ENCODE measurements around the gene WNK3. TPM values are rescaled to one million over a fixed set of nuclear protein-coding genes. Genes with fewer than 3 reads are reported as not detected.

WNK3 gene
- total RNA-seq, 1 donor from 2014 or later, result 0.62 TPM

- ATAC-seq, result no peak
Observed at GRCh38 chrX:54237014-54237413, 120.8 kb downstream of the WNK3 start.

GRCh38 chrX:54230435-54231148 is 127.3 kb downstream of the WNK3 start:
- no peaks in the 10 kb centered on the region for H3K36me3 ChIP-seq
- no peaks in the 10 kb centered on the region for H3K4me1 ChIP-seq
- no peaks in the 10 kb centered on the region for H3K9me3 ChIP-seq
- intact Hi-C loops (cut with DNase I), result no loop called here
- no peaks in the 10 kb centered on the region for H3K27me3 ChIP-seq (ENCODE audit: low read depth)
- ATAC-seq (no peak), DNase-seq (no peak)
- no peak for TF ChIP-seq CTCF (IDR thresholded peaks at IDR 0.05)
- H3K27ac ChIP-seq, result no peak overlapping the region
- H3K4me3 ChIP-seq, result no peak overlapping the region

More at GRCh38 chrX:54237014-54237413, 120.8 kb downstream of the WNK3 start:
- Histone ChIP-seq H3K27me3 (ENCODE audit: low read depth) (no peaks in the 10 kb centered on the region), H3K4me1 (no peaks in the 10 kb centered on the region), H3K27ac (no peak overlapping the region), H3K36me3 (no peaks in the 10 kb centered on the region), H3K4me3 (no peak overlapping the region), H3K9me3 (no peaks in the 10 kb centered on the region)
- no peak for DNase-seq
- intact Hi-C loops (cut with DNase I), result no loop called here
- no peak for TF ChIP-seq CTCF (IDR thresholded peaks at IDR 0.05)

GRCh38 chrX:54223581-54223980 is 134.3 kb downstream of the WNK3 start:
- ATAC-seq, result no peak
- no peak for DNase-seq

GRCh38 chrX:54213603-54214002 is 144.2 kb downstream of the WNK3 start:
- intact Hi-C loops (cut with DNase I), result no loop called here
- Histone ChIP-seq H3K9me3 (no peaks in the 10 kb centered on the region), H3K27me3 (ENCODE audit: low read depth) (no peaks in the 10 kb centered on the region), H3K27ac (no peak overlapping the region), H3K36me3 (no peaks in the 10 kb centered on the region), H3K4me3 (no peak overlapping the region), H3K4me1 (no peaks in the 10 kb centered on the region)
- no peak for DNase-seq
- no peak for ATAC-seq
- TF ChIP-seq CTCF (IDR thresholded peaks at IDR 0.05), result no peak

More at GRCh38 chrX:54223581-54223980, 134.3 kb downstream of the WNK3 start:
- no peaks in the 10 kb centered on the region for H3K4me1 ChIP-seq
- no peak overlapping the region for H3K27ac ChIP-seq
- H3K36me3 ChIP-seq, result no peaks in the 10 kb centered on the region
- no peak for TF ChIP-seq CTCF (IDR thresholded peaks at IDR 0.05)
- no peak overlapping the region for H3K4me3 ChIP-seq
- no peaks in the 10 kb centered on the region for H3K27me3 ChIP-seq (ENCODE audit: low read depth)
- intact Hi-C loops (cut with DNase I), result no loop called here
- H3K9me3 ChIP-seq, result no peaks in the 10 kb centered on the region

- no peak overlapping the region for H3K4me3 ChIP-seq
- no peak overlapping the region for H3K27ac ChIP-seq
- no peaks in the 10 kb centered on the region for H3K27me3 ChIP-seq (ENCODE audit: low read depth)
- ATAC-seq, result no peak
- no peaks in the 10 kb centered on the region for H3K9me3 ChIP-seq
- H3K4me1 ChIP-seq, result no peaks in the 10 kb centered on the region
- intact Hi-C loops (cut with DNase I), result no loop called here
- DNase-seq, result no peak
- no peak for TF ChIP-seq CTCF (IDR thresholded peaks at IDR 0.05)
- H3K36me3 ChIP-seq, result no peaks in the 10 kb centered on the region
Observed at GRCh38 chrX:54208531-54208930, 149.3 kb downstream of the WNK3 start.
